ENCODE measurements around the gene TMEM201. TPM values are rescaled to one million over a fixed set of nuclear protein-coding genes. Genes with fewer than 3 reads are reported as not detected.

Gene TMEM201
- total RNA-seq, 2 donors from 2014 or later = 5.1 to 18.1 TPM

DNA sequence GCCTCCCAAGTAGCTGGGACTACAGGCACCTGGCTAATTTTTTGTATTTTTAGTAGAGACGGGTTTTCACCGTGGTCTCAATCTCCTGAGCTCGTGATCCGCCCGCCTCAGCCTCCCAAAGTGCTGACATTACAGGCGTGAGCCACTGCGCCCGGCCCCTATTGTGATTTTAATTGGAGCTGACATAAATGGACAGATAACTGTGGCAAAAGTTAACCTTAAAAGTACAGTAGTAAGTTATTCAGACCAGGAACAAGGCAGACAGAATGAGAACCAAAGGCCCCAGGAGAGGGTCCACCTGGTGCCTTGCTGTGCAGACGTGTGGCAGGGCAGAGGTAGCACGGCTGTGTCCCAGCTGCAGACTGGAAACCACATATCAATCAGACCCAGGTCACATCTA is 11.0 kb downstream of the TMEM201 start:
- intact Hi-C loops (cut with DNase I) = no loop called here
- H3K27ac ChIP-seq = no peak overlapping the region
- H3K36me3 ChIP-seq = no peaks in the 10 kb centered on the region

DNA sequence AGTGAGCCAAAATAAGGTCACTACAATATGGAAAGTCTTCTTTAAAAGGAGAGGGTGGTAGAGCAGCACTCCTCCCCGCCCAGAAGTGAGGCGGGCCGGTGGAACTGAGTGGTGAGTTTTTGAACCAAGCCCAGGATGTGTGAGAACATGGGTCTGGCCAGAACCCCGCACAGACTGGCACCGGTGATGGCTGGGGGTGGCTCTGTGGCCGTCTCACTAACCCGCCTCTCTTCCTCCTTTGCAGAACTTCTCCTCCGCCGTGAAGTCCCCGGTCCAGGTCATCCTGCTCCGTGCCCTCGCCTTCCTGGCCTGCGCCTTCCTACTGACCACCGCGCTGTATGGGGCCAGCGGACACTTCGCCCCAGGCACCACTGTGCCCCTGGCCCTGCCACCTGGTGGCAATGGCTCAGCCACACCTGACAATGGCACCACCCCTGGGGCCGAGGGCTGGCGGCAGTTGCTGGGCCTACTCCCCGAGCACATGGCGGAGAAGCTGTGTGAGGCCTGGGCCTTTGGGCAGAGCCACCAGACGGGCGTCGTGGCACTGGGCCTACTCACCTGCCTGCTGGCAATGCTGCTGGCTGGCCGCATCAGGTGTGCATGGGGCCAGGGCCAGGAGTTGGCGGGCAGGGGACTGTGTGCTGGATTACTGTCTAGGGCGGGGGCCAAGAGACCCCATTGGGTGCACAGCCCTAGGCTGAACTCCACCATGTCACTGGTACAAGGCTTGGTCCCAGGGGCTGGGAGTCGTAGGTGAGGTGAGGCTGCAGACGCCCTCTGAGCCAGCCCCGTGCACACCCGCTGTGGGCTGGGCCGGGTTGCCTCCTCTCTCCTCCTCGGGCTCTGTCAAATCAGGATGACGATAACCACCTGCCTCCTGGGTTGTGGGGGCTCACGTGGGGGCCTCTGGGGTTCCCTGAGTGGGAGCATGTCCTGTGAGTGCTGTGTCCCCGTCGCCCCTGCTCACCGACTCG is 12.4 kb downstream of the TMEM201 start:
- H3K4me3 ChIP-seq = no peak overlapping the region
- H3K27ac ChIP-seq = no peak overlapping the region
- no peaks in the 10 kb centered on the region for H3K36me3 ChIP-seq
- no peaks in the 10 kb centered on the region for H3K4me1 ChIP-seq
- H3K9ac ChIP-seq (ENCODE audit: low read depth in 2 of 2, low read length in 2 of 2) = no peak overlapping the region
- TF ChIP-seq, protein P1, sequence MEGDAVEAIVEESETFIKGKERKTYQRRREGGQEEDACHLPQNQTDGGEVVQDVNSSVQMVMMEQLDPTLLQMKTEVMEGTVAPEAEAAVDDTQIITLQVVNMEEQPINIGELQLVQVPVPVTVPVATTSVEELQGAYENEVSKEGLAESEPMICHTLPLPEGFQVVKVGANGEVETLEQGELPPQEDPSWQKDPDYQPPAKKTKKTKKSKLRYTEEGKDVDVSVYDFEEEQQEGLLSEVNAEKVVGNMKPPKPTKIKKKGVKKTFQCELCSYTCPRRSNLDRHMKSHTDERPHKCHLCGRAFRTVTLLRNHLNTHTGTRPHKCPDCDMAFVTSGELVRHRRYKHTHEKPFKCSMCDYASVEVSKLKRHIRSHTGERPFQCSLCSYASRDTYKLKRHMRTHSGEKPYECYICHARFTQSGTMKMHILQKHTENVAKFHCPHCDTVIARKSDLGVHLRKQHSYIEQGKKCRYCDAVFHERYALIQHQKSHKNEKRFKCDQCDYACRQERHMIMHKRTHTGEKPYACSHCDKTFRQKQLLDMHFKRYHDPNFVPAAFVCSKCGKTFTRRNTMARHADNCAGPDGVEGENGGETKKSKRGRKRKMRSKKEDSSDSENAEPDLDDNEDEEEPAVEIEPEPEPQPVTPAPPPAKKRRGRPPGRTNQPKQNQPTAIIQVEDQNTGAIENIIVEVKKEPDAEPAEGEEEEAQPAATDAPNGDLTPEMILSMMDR (IDR thresholded peaks at IDR 0.05) = no peak
- DNase-seq = no peak
- no peaks in the 10 kb centered on the region for H3K27me3 ChIP-seq
- no peaks in the 10 kb centered on the region for H3K9me3 ChIP-seq
- intact Hi-C loops (cut with DNase I) = no loop called here

More for the DNA sequence above, 11.0 kb downstream of the TMEM201 start:
- Histone ChIP-seq H3K4me1 (no peaks in the 10 kb centered on the region), H3K9me3 (no peaks in the 10 kb centered on the region), H3K4me3 (no peak overlapping the region), H3K9ac (ENCODE audit: low read depth in 2 of 2, low read length in 2 of 2) (no peak overlapping the region), H3K27me3 (no peaks in the 10 kb centered on the region)
- TF ChIP-seq, protein P1 (IDR thresholded peaks at IDR 0.05) = no peak
- DNase-seq = no peak

GRCh38 chr1:9601942-9602793 is 13.5 kb downstream of the TMEM201 start:
- Histone ChIP-seq H3K27ac (no peak overlapping the region), H3K27me3 (no peaks in the 10 kb centered on the region), H3K9me3 (no peaks in the 10 kb centered on the region), H3K4me3 (no peak overlapping the region), H3K4me1 (no peaks in the 10 kb centered on the region), H3K9ac (ENCODE audit: low read depth in 2 of 2, low read length in 2 of 2) (no peak overlapping the region), H3K36me3 (no peaks in the 10 kb centered on the region)
- TF ChIP-seq, protein P1 (IDR thresholded peaks at IDR 0.05) = no peak
- intact Hi-C loops (cut with DNase I) = no loop called here
- DNase-seq = no peak

DNA sequence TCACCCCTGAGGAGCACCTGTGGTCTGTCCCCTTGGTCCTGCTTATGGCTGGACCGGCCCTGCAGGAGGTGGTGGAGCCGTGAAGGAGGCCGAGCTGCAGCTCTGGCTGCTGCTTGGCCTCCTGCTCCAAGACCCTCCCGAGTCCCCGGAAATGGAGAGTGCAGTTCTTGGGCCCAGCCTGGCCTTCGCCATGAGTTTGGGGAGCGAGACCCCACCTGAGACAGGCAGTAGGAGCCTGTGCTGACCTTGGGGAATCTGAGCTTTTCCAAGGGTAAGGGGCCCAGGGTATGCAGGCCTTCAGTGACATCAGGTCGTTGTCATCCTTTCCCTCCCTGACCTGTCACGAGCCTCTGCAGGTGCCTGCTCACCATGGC is 14.1 kb downstream of the TMEM201 start:
- intact Hi-C loops (cut with DNase I) = no loop called here
- TF ChIP-seq, protein P1 (IDR thresholded peaks at IDR 0.05) = no peak
- no peak overlapping the region for H3K4me3 ChIP-seq

GRCh38 chr1:9603307-9603706 is 14.6 kb downstream of the TMEM201 start:
- Histone ChIP-seq H3K27me3 (no peaks in the 10 kb centered on the region), H3K4me1 (no peaks in the 10 kb centered on the region), H3K27ac (no peak overlapping the region), H3K4me3 (no peak overlapping the region), H3K36me3 (no peaks in the 10 kb centered on the region), H3K9me3 (no peaks in the 10 kb centered on the region), H3K9ac (ENCODE audit: low read depth in 2 of 2, low read length in 2 of 2) (no peak overlapping the region)
- intact Hi-C loops (cut with DNase I) = no loop called here
- no peak for DNase-seq
- TF ChIP-seq, protein P1 (IDR thresholded peaks at IDR 0.05) = no peak

More for the DNA sequence above, 14.1 kb downstream of the TMEM201 start:
- H3K27me3 ChIP-seq = no peaks in the 10 kb centered on the region
- no peak for DNase-seq
- no peaks in the 10 kb centered on the region for H3K36me3 ChIP-seq
- H3K9ac ChIP-seq (ENCODE audit: low read depth in 2 of 2, low read length in 2 of 2) = no peak overlapping the region
- no peaks in the 10 kb centered on the region for H3K9me3 ChIP-seq
- no peak overlapping the region for H3K27ac ChIP-seq
- H3K4me1 ChIP-seq = no peaks in the 10 kb centered on the region
